Measurements from ENCODE around the gene LCE7A. TPM values are rescaled to one million over a fixed set of nuclear protein-coding genes. Genes with fewer than 3 reads are reported as not detected.

Gene LCE7A
- not detected for total RNA-seq

GRCh38 chr1:152859696-152860095 is at the start of gene LCE7A:
LCE7A (plus strand) TSS chr1:152859996; CDS start chr1:152860698, 702 bp downstream.
- ATAC-seq = no peak

- ATAC-seq = peak; percentile 87
These were observed 48.7 kb upstream of the LCE7A start for GRCh38 chr1:152811050-152811449.

- no peak for ATAC-seq
These were observed 48.1 kb upstream of the LCE7A start, which contains the start of gene LCE1B for GRCh38 chr1:152811671-152812070. LCE1B (plus strand) TSS chr1:152811971; CDS start chr1:152812447, 476 bp downstream.

- ATAC-seq = peak; percentile 81
These were observed 42.5 kb upstream of the LCE7A start for GRCh38 chr1:152817309-152817708.

- ATAC-seq = no peak
These were observed 36.5 kb upstream of the LCE7A start for GRCh38 chr1:152823294-152823693.

- ATAC-seq = peak; percentile 53
These were observed 34.8 kb upstream of the LCE7A start for GRCh38 chr1:152824964-152825363.

GRCh38 chr1:152827173-152827572 is 32.6 kb upstream of the LCE7A start, which contains the start of gene LCE1A:
LCE1A (plus strand) TSS chr1:152827473; CDS start chr1:152827473, 0 bp downstream.
- ATAC-seq = no peak

GRCh38 chr1:152836870-152837269 is 22.9 kb upstream of the LCE7A start:
- no peak for ATAC-seq

GRCh38 chr1:152842556-152842955 is 17.2 kb upstream of the LCE7A start, which contains the start of gene LCE6A:
LCE6A (plus strand) TSS chr1:152842856; CDS start chr1:152843521, 665 bp downstream.
- ATAC-seq = no peak

- ATAC-seq = no peak
These were observed 4.1 kb upstream of the LCE7A start for GRCh38 chr1:152855661-152856060.

- peak; percentile 44 for ATAC-seq
These were observed 1.7 kb upstream of the LCE7A start for GRCh38 chr1:152858062-152858461.

GRCh38 chr1:152860129-152860528 is 333 bp downstream of the LCE7A start:
- no peak for ATAC-seq

GRCh38 chr1:152861374-152861773 is 1.6 kb downstream of the LCE7A start:
- no peak for ATAC-seq

GRCh38 chr1:152864443-152864842 is 4.6 kb downstream of the LCE7A start:
- no peak for ATAC-seq

- no peak for ATAC-seq
These were observed 6.5 kb downstream of the LCE7A start for GRCh38 chr1:152866321-152866720.

- ATAC-seq = peak; percentile 75
These were observed 10.1 kb downstream of the LCE7A start for GRCh38 chr1:152869808-152870419.

GRCh38 chr1:152870831-152871730 is 11.3 kb downstream of the LCE7A start:
- peak; percentile 73 for ATAC-seq

GRCh38 chr1:152871731-152872126 is 11.9 kb downstream of the LCE7A start:
- ATAC-seq = no peak

GRCh38 chr1:152873495-152873894 is 13.7 kb downstream of the LCE7A start:
- no peak for ATAC-seq

GRCh38 chr1:152876827-152877226 is 17.0 kb downstream of the LCE7A start:
- no peak for ATAC-seq

GRCh38 chr1:152878042-152878441 is 18.2 kb downstream of the LCE7A start, which contains the start of gene SMCP:
SMCP (plus strand) TSS chr1:152878322; CDS start chr1:152884423, 6,101 bp downstream.
- no peak for ATAC-seq

GRCh38 chr1:152879559-152880198 is 19.9 kb downstream of the LCE7A start:
- no peak for ATAC-seq

- peak; percentile 85 for ATAC-seq
These were observed 20.5 kb downstream of the LCE7A start for GRCh38 chr1:152880316-152880715.

Measured in esophagus mucosa (tissue), 1 donor.